ENCODE data around the gene SEMA5B.

The SEMA5B gene

DNA sequence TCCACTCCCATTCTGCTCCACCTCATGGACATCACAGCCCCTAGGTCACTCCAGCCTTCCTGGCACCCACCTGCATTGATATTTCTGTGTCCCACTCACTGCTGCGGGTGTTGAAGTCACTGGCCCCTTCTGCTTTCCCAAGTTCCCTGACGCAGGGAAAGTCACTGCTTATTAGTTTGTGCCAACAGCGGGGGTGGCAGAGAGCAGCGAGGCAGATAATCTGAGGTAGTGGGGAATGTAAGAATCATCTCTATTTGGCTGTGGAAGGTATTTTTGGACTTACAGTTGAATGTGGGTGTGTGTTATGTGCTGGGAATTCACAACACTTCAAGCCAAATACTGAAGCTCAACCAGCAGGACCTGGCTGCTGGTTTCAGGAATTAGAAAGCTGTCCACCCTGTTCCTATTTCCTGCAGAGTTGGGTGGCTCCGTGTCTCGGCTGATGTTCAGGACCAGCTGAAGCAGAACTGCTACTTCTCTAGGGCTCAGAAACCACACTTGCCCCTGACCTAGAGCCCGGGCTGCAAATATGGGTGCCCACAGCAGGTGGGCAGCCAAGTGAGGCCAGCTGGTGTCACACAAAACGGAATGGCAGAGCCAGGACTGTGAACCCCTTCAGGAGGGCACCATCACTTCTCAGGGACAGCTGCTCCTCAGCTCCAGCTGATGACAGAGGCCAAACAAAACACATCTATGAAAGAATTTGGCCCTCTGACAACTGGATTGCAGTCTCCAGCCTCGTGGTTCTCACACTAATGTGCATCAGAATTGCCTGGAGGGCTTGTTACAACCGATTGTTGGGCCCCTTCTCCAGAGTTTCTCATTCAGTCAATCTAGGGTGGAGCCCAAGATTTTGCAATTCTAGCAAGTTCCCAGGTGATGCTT lies 57.7 kb downstream of the SEMA5B start:
- peak; percentile 33 for DNase-seq

- DNase-seq, result no peak
These were observed 59.8 kb downstream of the SEMA5B start for GRCh38 chr3:122967765-122968164.

- no peak for DNase-seq
These were observed 60.2 kb downstream of the SEMA5B start for GRCh38 chr3:122967356-122967755.

- DNase-seq, result no peak
These were observed 61.5 kb downstream of the SEMA5B start for GRCh38 chr3:122966045-122966444.

- DNase-seq, result peak; percentile 59
These were observed 62.8 kb downstream of the SEMA5B start for GRCh38 chr3:122964811-122965210.

DNA sequence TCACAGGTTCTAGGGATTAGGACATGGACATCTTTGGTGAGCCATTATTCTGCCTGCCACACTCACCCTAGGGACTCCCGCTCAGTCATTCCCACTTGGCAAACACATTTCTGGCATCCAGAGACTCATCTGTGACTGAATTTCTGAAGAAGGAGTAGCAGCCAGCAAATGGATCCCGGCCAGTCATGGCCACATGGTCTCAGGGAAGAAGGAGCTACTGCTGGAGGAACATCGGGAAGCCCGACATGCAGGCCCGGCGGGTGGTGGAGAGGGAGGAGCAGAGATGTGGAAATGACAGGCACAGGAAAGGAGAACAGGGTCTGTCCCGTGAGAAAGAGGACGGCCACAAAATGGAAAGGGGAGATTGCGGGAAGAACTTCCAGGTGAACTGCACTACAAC lies 65.4 kb downstream of the SEMA5B start:
- DNase-seq, result no peak

GRCh38 chr3:122961146-122961545 lies 66.4 kb downstream of the SEMA5B start:
- DNase-seq, result no peak

- DNase-seq, result peak; percentile 6
These were observed 66.9 kb downstream of the SEMA5B start for GRCh38 chr3:122960652-122961051.

GRCh38 chr3:122959339-122959738 lies 68.2 kb downstream of the SEMA5B start:
- DNase-seq, result peak; percentile 47

- DNase-seq, result no peak
These were observed 69.6 kb downstream of the SEMA5B start for GRCh38 chr3:122957707-122958689.

DNA sequence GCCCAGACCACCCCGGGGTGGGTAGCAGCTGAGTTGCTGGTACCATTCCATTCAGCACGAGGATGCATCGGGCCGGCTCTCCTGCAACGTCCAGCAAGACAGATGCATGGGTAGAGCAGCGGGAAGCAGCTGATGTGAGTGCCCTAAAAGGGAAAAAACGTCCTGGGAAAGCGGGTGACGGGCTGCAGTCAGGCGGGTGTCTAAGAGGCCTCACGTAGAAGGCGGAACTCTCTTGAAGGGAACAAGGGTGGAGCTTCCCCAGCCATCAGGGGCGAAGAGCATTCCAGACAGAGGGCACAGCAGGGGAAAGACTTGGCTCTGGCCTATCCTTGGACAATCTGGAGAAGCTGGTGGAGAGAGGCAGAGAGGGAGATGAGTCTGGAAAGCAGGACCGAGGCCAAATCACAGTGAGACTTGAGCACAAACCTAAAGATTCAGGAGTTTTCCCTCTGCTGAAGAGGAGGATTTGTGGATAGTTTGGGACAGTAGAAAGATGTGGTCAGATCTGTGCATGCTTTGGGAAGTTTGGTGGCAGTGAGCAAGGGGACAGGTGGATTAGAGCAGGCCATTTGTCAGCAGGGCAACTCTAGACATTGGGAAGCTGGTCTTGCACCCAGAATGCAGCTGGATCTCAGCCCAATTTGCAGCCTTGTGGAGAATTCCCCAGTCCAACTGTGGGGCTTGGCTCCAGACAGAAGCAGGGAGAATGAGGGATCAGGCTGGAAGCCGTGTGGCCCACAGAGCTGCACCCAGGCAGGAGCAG lies 70.7 kb downstream of the SEMA5B start:
- no peak for DNase-seq

DNA sequence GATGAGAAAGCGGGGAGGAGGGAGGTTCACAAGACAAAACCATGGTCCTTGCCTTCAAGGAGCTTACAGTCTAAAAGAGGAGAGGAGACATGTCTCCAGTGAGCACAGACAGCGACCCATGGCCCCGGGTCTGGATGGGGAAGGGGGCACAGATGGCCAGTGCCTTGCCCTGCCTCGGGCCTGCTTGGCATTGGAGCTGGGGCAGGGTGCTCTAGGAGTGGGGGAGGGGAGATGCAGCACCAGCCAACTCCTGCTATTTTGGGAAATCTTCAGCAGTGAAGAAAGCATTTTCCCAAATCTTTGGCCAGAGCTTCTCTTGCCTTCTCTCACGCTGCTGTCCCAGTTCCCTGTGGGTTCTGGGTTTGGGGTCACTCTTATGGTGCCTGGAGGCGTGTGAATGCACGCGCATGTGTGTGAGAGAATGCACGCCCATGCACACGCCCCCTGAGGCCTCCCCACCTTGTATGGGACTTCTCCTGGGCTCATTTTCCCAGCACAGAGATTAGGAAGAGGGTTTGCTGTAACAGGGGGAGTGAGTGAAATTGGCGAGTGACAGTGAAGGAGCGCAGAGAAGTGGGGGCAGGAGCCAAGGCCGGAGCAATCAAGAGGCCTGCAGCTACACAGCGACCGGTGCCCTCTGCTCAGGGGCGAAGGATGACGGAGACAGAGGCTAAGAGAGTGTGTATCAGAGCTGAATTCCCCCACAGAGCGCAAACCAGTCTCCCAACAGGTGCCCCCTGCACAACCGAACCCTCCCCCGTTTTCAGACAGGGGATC lies 71.5 kb downstream of the SEMA5B start:
- DNase-seq, result no peak

- DNase-seq, result peak; percentile 55
These were observed 75.0 kb downstream of the SEMA5B start for GRCh38 chr3:122952520-122952919.

DNA sequence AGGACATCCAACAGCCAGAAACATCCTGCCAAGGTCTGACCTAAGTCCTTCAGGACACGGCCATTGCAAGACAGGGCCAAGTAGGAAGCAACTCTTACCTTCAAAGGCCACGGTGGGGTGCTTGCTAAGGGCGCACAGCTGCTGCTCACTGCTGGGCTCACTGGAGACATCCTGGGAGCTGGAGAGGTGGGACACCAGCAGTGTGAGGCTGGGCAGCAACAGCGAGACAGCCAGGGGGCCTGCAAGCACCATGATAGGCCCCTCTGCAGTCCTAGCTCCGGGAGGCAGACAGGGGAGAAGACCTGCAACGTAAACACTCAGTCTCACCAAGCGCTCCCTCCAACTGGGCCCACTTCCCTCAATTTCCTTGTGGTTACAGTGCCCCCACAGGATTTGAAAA lies 79.2 kb downstream of the SEMA5B start:
- DNase-seq, result peak; percentile 16

- DNase-seq, result no peak
These were observed 79.8 kb downstream of the SEMA5B start for GRCh38 chr3:122947738-122948137.

DNA sequence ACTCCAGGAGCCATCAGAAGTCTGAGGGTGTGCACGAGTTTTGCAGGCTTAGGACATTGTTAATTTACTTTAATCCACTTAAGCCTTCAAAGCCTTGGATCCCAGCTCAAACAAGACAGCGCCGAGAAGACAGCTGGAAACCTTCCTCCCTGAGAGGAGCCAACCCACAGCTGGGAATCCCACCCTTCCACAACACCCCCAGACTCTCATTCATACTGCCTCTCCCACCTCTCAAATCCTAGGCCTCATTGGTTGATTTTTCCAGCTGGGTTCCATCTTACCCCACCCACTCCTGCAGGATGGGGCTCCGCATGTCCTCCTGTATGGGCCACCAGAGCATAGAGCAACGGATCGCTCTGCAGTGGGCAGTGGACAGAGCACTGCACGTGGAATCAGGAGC lies 80.4 kb downstream of the SEMA5B start:
- no peak for DNase-seq

DNA sequence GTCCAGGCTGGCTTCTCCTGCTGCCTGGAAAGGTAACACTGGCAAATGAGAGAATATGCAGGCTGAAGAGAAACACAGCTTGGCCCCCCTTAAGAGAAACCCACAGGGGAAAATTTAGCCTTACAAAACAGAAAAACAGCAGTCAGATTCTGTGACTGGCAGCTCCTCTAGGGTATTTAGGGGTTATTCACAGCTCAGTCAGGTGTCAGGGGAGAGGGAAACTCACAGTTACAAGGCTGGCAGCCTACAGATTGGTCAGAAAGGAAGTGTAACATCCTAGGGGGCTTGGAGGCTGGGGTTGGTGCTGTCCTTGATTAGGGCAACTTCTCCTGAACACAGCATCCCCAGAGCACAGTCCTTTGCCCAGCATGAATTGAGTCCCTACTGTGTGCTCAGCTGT lies 81.4 kb downstream of the SEMA5B start:
- DNase-seq, result no peak

- no peak for DNase-seq
These were observed 82.3 kb downstream of the SEMA5B start for GRCh38 chr3:122945230-122945629.

GRCh38 chr3:122944671-122945161 lies 82.8 kb downstream of the SEMA5B start:
- peak; percentile 12 for DNase-seq

DNA sequence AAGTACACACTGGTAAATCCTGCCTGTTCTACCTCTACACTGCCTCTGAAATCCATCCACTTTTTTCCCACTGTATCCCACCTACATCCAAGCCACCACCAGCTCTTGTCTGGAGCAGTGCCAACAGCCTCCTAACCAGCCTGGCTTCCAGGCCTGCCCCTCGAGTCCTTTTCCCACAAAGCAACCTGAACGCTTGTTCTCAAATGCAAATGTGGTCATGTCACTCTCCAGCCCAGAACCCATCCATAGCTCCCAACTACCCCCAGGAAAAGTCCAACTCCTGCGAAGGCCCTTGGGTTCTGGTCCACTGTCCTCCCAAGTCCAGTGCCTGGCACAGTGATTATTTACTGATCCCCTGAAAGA lies 83.8 kb downstream of the SEMA5B start:
- no peak for DNase-seq

DNA sequence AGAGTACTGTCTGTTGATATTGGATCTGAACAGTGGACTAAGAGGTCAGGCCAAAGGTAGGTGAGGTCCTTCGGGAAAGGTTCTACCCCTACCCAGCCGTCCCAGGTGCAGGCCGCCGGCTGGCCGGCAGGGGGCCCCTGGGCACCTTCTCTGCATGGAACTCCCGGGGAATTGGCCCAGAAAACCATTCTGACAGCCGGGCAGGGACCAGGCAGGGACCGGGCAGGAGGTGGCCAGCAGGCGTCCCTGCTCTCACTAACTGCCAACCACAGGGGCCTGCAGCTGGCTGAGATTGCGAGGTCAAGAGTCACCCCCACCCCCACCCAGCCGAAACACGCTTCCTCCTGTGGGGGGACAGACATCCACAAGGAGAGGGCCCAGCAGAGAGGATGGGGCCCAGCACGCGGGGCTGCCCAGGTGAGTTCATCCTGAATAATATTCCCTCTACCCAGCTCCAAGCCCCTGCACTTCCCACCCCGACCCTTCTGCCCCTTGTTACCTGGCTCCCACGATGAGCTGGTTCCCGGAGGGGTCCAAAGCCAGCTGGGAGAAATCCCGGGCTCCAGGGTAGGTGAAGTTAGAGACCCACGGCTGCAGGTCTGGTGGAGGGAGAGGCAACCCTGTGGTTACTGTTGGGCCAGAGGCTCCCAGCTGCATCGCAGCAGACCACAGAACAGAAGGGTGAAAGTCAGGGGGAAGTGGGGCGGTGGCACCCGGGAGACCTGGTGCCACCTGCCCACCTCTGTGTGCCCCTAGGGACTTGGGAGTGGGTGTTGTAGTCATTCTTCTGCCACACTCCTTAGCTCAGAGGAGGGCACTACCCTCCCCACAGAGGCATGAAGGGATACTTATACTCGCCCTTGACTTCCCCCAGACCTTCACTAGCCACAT lies 84.4 kb downstream of the SEMA5B start:
- peak; percentile 63 for DNase-seq

Measured in NCI-H69 (cell line).